Common myeloid progenitor, CD34-positive (primary cell): ENCODE measurements around the gene HEYL.
A peak's percentile ranks its signal among the peaks of the same experiment; 100 is the strongest.

ENCODE experiments used
- CTCF ChIA-PET: fragments of 350-600 bp; sonication (Branson Sonifier 250); formaldehyde crosslinking; loops from one replicate; lab custom pipeline; 2021; ENCODE audit warnings: antibody characterized with exemption; lab: Charles Lee
- POLR2A ChIA-PET: fragments of 350-600 bp; sonication (Branson Sonifier 250); formaldehyde crosslinking; loops from one replicate; lab custom pipeline; 2021; ENCODE audit warnings: antibody characterized with exemption; lab: Charles Lee
- DNase-seq, 3 donors: peaks; one replicate each; pipeline versions ENCODE4 v3.0.0 to v3.0.0-alpha.2; 2013
- H3K27ac ChIP-seq, 2 experiments: 1 replicate in 1 of 2; 2 replicates in 1 of 2; pipeline ENCODE4 v1.7.0; 2013; ENCODE audit warnings: inconsistent platforms in 2 of 2, low read length in 2 of 2, mild to moderate bottlenecking in 2 of 2, low read depth in 1 of 2, moderate library complexity in 1 of 2; ENCODE audit not compliant: severe bottlenecking in 2 of 2, insufficient read depth in 1 of 2, poor library complexity in 1 of 2
- H3K27me3 ChIP-seq, 5 experiments: replicated peaks in 2 of 5; 1 replicate in 3 of 5; 2 replicates in 2 of 5; pipeline versions ENCODE4 v1.6.1 to v1.7.0; 2013; ENCODE audit warnings: low read length in 4 of 5, mild to moderate bottlenecking in 2 of 5, moderate library complexity in 2 of 5, inconsistent platforms in 1 of 5; ENCODE audit not compliant: insufficient read depth in 5 of 5, control insufficient read depth in 4 of 5
- H3K36me3 ChIP-seq, 4 experiments: 1 replicate in 2 of 4; 2 replicates in 2 of 4; pipeline versions ENCODE4 v1.6.1 to v1.7.0; 2013; ENCODE audit warnings: low read length in 3 of 4, control low read depth in 1 of 4, mild to moderate bottlenecking in 1 of 4; ENCODE audit not compliant: control insufficient read depth in 4 of 4, insufficient read depth in 4 of 4
- H3K4me1 ChIP-seq, 4 experiments: 1 replicate in 3 of 4; 2 replicates in 1 of 4; pipeline versions ENCODE4 v1.6.1 to v1.7.1; 2013; ENCODE audit warnings: low read length in 3 of 4, mild to moderate bottlenecking in 3 of 4, control low read depth in 1 of 4, inconsistent platforms in 1 of 4, moderate library complexity in 1 of 4; ENCODE audit not compliant: control insufficient read depth in 4 of 4, insufficient read depth in 4 of 4; ENCODE audit errors: control extremely low read depth in 1 of 4
- H3K4me3 ChIP-seq, 7 experiments: 1 replicate in 4 of 7; 2 replicates in 3 of 7; pipeline versions ENCODE4 v1.5.1 to v1.7.0; 2013; ENCODE audit warnings: mild to moderate bottlenecking in 7 of 7, low read length in 6 of 7, moderate library complexity in 6 of 7, inconsistent platforms in 2 of 7, low read depth in 2 of 7, control low read depth in 1 of 7; ENCODE audit not compliant: insufficient read depth in 4 of 7, control insufficient read depth in 1 of 7; ENCODE audit errors: extremely low read depth in 1 of 7
- H3K9me3 ChIP-seq, 5 experiments: 1 replicate in 4 of 5; 2 replicates in 1 of 5; pipeline versions ENCODE4 v1.6.1 to v1.7.1; 2013; ENCODE audit warnings: low read length in 4 of 5, mild to moderate bottlenecking in 2 of 5, inconsistent platforms in 1 of 5, low read depth in 1 of 5, moderate library complexity in 1 of 5; ENCODE audit not compliant: control insufficient read depth in 4 of 5, insufficient read depth in 2 of 5; ENCODE audit errors: control extremely low read depth in 1 of 5
- WGBS: methylation state at CpG from one replicate; pipeline ENCODE4 v1.1.5; 2013; ENCODE audit not compliant: insufficient coverage; 5-methylcytosine and 5-hydroxymethylcytosine counted together

Gene HEYL

GRCh38 chr1:39638965-39639304 lies 508 bp downstream of the HEYL start:
- WGBS = 81% methylated on average over 2 of the region's 3 CpGs
- H3K36me3 ChIP-seq = no peaks in the 10 kb centered on the region
- H3K4me3 ChIP-seq = peak overlapping the region in 5 of 7 experiments; percentile 61 to 82 (median 73)
- peaks cover 0 to 10% (median 3%) of the 10 kb centered on the region in 4 experiments for H3K4me1 ChIP-seq
- ChIA-PET POLR2A (interaction anchor here (0.6 kb wide), 2 partner anchors 70 to 101 kb away, joined by 3 read pairs; no protein-coding TSS in a partner anchor), CTCF (interaction anchor here (0.5 to 3.6 kb wide), 11 partner anchors 9 to 232 kb away, joined by 3 to 11 read pairs (median 4); no protein-coding TSS in a partner anchor)
- H3K27me3 ChIP-seq = peaks cover 0 to 37% (median 4%) of the 10 kb centered on the region in 5 experiments
- no peak for DNase-seq
- no peak overlapping the region for H3K27ac ChIP-seq
- H3K9me3 ChIP-seq = peaks cover 0 to 2% (median 0%) of the 10 kb centered on the region in 5 experiments

DNA sequence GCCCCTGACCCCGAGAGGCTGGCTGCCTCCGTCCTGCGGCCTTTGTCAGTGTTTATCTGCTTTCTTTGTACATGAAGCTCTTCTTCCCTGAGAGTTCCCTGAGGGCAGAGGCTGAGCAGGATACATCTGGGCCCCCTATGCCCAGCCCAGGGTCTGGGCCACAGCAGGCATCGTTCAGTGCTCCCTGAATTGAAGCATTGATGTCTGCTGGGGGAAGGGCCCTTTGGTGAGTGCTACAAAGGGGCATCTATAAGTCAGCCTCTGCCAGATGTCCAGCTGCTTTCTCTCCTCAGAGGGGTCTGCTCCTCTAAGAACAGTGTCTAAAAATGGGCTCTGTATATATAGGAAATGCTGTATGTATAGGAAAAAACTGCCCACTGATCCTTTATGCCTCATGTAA lies 2.1 kb downstream of the HEYL start:
- no peak overlapping the region for H3K4me3 ChIP-seq
- POLR2A ChIA-PET = no interaction called here
- H3K27me3 ChIP-seq = peaks cover 0 to 44% (median 4%) of the 10 kb centered on the region in 5 experiments
- DNase-seq = no peak
- no peaks in the 10 kb centered on the region for H3K36me3 ChIP-seq
- 96% methylated on average over 4 of the region's 4 CpGs for WGBS
- H3K9me3 ChIP-seq = no peaks in the 10 kb centered on the region
- CTCF ChIA-PET = interaction anchor here (1.1 to 1.4 kb wide), 3 partner anchors 27 to 31 kb away, joined by 3 to 4 read pairs (median 4); no protein-coding TSS in a partner anchor
- H3K4me1 ChIP-seq = peaks cover 0 to 10% (median 3%) of the 10 kb centered on the region in 4 experiments
- H3K27ac ChIP-seq = no peak overlapping the region

- Histone ChIP-seq H3K27ac (no peak overlapping the region), H3K4me3 (no peak overlapping the region)
- CTCF ChIA-PET = interaction anchor here (1.4 kb wide), 2 partner anchors 18 to 28 kb away, joined by 4 to 6 read pairs; no protein-coding TSS in a partner anchor
These were observed 3.6 kb downstream of the HEYL start for GRCh38 chr1:39635871-39636210.

DNA sequence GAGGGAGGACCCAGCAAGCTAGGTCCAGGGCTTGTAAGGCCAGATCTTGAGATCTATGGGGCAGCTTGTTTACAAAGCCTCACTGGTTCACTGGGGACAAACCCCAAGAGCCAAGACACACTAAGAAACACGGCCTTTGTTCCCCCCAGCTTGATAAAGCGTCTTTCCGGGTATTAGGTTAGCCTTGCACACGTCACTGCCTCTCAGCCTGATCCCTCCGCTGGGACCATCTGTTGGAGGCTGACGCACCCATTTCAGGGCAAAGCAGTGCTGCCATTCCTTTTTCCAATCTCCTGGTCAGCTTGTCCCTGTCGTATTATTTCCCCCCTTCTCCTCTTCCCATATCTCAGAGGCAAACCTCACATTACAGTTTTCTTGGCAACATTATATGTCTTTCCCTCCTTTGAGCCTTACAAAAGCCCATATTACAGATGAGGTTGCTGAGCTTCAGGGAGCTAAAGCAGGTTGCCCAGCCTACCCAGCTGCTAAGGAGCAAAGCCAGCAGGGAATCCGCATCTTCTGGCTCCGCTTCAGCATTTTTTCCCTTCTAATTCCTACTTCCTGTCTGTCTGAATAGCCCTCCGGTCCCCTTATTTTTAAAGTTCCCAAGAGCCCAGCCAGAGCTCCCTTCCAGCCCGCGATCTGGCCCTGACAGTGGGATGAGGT lies 4.1 kb downstream of the HEYL start:
- no peak overlapping the region for H3K27ac ChIP-seq
- peaks cover 0 to 4% (median 0%) of the 10 kb centered on the region in 4 experiments for H3K36me3 ChIP-seq
- POLR2A ChIA-PET = no interaction called here
- H3K4me3 ChIP-seq = no peak overlapping the region
- peaks cover 0 to 50% (median 4%) of the 10 kb centered on the region in 5 experiments for H3K27me3 ChIP-seq
- 97% methylated on average over 9 of the region's 12 CpGs for WGBS
- H3K4me1 ChIP-seq = peaks cover 0 to 10% (median 3%) of the 10 kb centered on the region in 4 experiments
- CTCF ChIA-PET = interaction anchor here (1.1 to 1.4 kb wide), 4 partner anchors 19 to 27 kb away, joined by 3 to 6 read pairs (median 4); no protein-coding TSS in a partner anchor
- H3K9me3 ChIP-seq = no peaks in the 10 kb centered on the region
- DNase-seq = no peak

More at GRCh38 chr1:39635871-39636210, 3.6 kb downstream of the HEYL start:
- H3K27me3 ChIP-seq = peaks cover 0 to 53% (median 4%) of the 10 kb centered on the region in 5 experiments
- DNase-seq = no peak
- H3K4me1 ChIP-seq = peaks cover 0 to 10% (median 3%) of the 10 kb centered on the region in 4 experiments
- H3K9me3 ChIP-seq = no peaks in the 10 kb centered on the region
- POLR2A ChIA-PET = no interaction called here
- H3K36me3 ChIP-seq = no peaks in the 10 kb centered on the region
- 100% methylated on average over 1 of the region's 2 CpGs for WGBS

DNA sequence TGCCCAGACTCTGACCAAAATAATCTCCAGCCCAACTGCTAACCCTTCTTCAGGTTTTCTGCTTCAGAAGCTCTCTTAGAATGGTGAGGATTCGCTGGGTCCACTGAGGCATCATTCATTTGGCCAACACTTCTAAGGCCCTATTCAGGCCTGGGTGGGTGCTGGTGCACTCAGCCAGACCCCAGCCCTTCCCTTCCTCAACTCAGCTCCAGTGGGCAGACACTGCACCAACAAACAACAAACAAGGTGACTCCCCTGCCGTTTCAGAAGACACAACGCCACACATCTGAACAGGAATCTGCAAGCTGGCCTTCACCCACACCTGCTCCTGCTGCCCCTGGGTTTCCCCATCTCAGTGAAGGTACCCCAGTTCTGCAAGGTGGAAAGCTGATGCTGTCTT lies 6.0 kb downstream of the HEYL start:
- H3K4me3 ChIP-seq = no peak overlapping the region
- WGBS = 90% methylated on average over 3 of the region's 3 CpGs
- ChIA-PET POLR2A (no interaction called here), CTCF (no interaction called here)
- H3K27ac ChIP-seq = no peak overlapping the region
- peaks cover 0 to 7% (median 3%) of the 10 kb centered on the region in 4 experiments for H3K36me3 ChIP-seq
- H3K4me1 ChIP-seq = no peaks in the 10 kb centered on the region
- peaks cover 0 to 48% (median 0%) of the 10 kb centered on the region in 5 experiments for H3K27me3 ChIP-seq
- no peak for DNase-seq
- no peaks in the 10 kb centered on the region for H3K9me3 ChIP-seq

- ChIA-PET POLR2A (no interaction called here), CTCF (no interaction called here)
- Histone ChIP-seq H3K9me3 (no peaks in the 10 kb centered on the region), H3K27me3 (peaks cover 0 to 46% (median 0%) of the 10 kb centered on the region in 5 experiments), H3K36me3 (peaks cover 0 to 7% (median 3%) of the 10 kb centered on the region in 4 experiments), H3K4me1 (no peaks in the 10 kb centered on the region), H3K27ac (no peak overlapping the region), H3K4me3 (no peak overlapping the region)
- DNase-seq = no peak
- 87% methylated on average over 52 of the region's 61 CpGs for WGBS
These were observed 6.6 kb downstream of the HEYL start for GRCh38 chr1:39632682-39633417.

- 98% methylated on average over 4 of the region's 5 CpGs for WGBS
- Histone ChIP-seq H3K9me3 (no peaks in the 10 kb centered on the region), H3K27me3 (peaks cover 0 to 44% (median 0%) of the 10 kb centered on the region in 5 experiments), H3K27ac (no peak overlapping the region), H3K4me3 (no peak overlapping the region), H3K36me3 (peaks cover 0 to 7% (median 3%) of the 10 kb centered on the region in 4 experiments), H3K4me1 (no peaks in the 10 kb centered on the region)
- ChIA-PET CTCF (no interaction called here), POLR2A (no interaction called here)
- DNase-seq = no peak
These were observed 7.1 kb downstream of the HEYL start for GRCh38 chr1:39632323-39632681.
